C4-2B (cell line): ENCODE results near the gene RPL36.

ENCODE experiments used
- H3K27ac ChIP-seq: fragments of 450-650 bp; 2 replicates; pipeline ENCODE4 v1.5.1; 2017
- ZFX ChIP-seq: fragments of 450-650 bp; IDR thresholded peaks from 2 replicates; pipeline ENCODE4 v1.6.1; 2017
- TF ChIP-seq, protein P1 (sequence below): fragments of 450-650 bp; conservative IDR thresholded peaks from 2 replicates; pipeline ENCODE4 v1.5.1; 2017; ENCODE audit warnings: mild to moderate bottlenecking

The RPL36 gene

DNA sequence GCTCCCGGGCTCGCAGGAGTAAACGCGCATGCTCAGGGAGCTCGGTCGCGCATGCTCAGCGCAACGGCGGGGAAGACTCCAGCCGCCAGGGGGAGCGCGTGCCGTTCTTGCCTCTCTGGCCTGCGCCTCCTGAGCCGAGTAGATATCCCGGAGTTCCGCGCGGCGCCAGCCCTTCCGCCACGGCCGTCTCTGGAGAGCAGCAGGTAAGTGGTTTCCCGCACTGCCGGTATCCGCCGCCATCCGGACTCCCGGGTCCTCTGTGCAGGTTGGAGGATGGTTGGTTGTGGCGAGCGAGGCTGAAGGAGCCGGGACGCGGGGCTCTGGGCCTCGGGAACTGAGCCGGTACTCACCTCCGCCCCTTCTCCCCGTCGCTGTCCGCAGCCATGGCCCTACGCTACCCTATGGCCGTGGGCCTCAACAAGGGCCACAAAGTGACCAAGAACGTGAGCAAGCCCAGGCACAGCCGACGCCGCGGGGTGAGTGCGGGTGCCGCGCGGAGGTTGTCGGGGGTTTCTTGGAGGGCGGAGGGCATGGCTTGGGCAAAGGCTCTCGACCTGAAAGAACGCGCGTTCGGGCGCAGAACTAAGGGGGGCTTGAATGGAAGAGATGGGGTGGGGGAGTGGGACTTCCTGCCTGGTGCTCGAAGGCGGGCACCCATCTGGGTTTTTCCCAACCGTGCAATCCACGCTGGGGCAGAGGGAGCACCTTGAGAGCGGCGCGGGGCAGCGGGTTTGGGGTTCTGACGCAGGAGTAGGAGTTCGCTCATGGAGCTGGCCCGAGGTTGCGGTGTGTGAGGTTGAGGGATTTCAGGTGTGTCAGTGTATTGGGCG is at the start of gene RPL36:
Gene RPL36 (plus strand): TSS at position 171 of the 830 bp plus-strand sequence. CDS start 213 bp downstream, at position 384.
- peak within 1 kb of the TSS; percentile 99 for H3K27ac ChIP-seq
- TF ChIP-seq ZFX: peak; percentile 87; the same call in 1 of the 2 replicates
- TF ChIP-seq, protein P1, sequence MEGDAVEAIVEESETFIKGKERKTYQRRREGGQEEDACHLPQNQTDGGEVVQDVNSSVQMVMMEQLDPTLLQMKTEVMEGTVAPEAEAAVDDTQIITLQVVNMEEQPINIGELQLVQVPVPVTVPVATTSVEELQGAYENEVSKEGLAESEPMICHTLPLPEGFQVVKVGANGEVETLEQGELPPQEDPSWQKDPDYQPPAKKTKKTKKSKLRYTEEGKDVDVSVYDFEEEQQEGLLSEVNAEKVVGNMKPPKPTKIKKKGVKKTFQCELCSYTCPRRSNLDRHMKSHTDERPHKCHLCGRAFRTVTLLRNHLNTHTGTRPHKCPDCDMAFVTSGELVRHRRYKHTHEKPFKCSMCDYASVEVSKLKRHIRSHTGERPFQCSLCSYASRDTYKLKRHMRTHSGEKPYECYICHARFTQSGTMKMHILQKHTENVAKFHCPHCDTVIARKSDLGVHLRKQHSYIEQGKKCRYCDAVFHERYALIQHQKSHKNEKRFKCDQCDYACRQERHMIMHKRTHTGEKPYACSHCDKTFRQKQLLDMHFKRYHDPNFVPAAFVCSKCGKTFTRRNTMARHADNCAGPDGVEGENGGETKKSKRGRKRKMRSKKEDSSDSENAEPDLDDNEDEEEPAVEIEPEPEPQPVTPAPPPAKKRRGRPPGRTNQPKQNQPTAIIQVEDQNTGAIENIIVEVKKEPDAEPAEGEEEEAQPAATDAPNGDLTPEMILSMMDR: peak; percentile 99

DNA sequence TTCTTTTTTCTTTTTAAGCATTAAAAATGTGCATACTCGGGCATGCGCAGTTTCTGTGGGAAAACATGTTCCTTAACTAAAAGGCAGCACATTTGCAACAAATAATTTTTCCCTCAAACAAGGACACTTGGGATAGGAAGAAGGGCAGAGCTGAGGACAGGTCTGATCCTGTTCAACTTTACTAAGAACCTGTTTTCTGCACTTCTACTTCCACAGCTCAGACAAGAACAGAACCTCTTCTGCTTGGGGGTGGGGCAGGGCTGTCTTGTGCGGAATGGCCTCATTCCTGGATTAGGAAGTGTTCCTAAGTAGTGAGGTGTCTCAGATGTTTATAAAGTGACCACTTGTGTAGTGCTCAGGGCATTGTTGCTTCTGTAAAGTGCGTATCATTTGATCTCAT is 48.9 kb upstream of the RPL36 start:
- no peak overlapping the region for H3K27ac ChIP-seq
- TF ChIP-seq, protein P1: no peak
- TF ChIP-seq ZFX: no peak

DNA sequence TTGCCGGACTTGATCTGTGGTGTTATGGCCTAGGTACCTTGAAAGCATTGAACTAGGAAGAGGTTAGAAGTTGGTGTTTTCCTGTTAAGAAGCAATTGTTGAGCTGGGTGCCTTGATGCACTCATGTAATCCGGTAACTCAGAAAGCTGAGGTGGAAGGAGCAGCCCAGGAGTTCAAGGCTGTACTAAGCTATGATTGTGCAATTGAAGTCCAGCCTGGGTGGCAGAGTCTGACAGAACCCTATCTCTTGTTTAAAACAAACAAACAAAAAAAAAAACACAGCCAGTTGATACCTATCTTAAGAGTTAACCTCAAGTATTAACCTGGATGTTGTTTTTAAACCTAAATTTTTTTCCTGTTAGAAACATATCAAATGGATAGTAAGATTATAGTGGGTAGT is 47.9 kb upstream of the RPL36 start:
- H3K27ac ChIP-seq: no peak overlapping the region
- TF ChIP-seq, protein P1: no peak
- TF ChIP-seq ZFX: no peak

DNA sequence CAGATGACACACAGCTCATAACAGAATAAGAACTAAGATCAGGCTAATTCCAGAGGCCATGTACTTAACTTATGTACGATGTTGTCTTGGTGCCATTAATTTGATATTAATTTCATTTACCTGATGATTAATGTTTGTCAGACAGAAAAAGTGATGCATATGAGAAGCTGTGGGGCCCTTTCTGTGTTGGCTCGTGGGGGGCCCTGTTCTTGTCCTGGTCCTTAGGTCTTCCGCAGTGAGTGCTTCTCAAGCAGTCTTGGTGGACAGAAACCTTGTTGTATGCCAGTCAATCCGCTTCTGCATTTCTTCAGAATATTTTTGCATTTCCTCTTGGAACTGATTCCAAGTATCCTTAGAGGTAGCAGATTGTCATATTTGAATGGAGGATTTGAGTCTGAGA is 47.0 kb upstream of the RPL36 start:
- TF ChIP-seq, protein P1: no peak
- no peak for TF ChIP-seq ZFX
- H3K27ac ChIP-seq: no peak overlapping the region

DNA sequence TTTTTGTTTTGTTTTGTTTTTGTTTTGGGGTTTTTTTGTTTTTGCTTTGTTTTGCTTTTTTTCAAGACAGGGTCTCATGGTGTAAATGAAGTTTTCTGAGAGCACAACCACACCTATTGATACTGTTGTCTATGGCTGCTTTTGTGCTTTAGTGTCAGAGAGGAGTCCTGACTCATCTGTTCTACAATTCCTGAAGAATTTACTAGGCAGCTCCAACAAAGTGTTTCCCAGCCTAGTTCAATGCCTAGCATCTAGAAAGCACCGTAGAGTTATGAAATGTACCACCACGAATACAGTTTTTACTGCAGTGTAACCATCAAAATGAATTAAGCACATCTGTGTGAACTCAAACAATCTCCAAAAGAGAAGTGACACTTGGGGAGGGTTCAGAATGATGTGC is 46.1 kb upstream of the RPL36 start:
- TF ChIP-seq, protein P1: no peak
- TF ChIP-seq ZFX: no peak
- no peak overlapping the region for H3K27ac ChIP-seq

DNA sequence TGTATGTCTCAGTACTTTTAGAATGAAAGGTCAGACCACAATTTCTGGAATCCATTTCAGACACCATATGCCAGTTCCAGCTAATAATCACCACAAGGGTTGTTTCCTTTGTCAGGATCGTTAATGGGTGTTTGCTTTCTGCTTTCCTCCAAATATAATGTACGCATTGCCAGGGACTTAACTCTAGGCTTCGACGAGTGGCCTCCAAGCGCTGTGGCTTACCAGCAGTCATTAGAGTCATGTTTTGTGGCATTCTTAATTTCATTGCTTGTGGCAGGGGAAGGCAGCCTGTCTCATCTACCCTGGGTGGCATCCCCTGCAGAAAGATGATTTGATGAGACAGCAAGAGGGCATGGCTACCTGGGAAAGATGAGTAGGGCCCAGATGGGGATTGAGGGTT is 44.7 kb upstream of the RPL36 start:
- no peak overlapping the region for H3K27ac ChIP-seq
- no peak for TF ChIP-seq ZFX
- TF ChIP-seq, protein P1: no peak

DNA sequence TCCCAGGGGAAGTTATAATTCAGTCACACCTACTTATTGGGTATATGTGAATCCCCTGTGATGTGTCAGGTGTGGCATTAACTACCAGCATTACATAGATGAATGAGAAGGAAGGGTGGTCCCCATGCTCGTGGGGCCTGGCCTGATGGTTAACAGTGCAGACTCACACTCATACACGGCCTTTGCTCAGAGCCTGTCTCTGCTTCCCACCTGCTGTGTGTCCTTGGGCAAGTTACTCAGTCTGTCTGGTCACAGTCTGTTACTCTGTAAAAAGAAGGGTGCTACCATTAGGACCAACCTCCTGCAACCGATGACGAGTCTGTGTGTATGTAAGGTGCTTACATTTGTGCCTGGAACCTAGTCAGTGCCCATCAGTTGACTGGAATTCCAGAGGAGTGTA is 43.4 kb upstream of the RPL36 start:
- H3K27ac ChIP-seq: no peak overlapping the region
- TF ChIP-seq, protein P1: no peak
